SK-N-SH treated with all-trans-retinoic acid at 6 μM for 48 hours (cell line): ENCODE data around the gene LALBA.

Experiments used
- ARNTL ChIP-seq: fragments of 450-650 bp; formaldehyde crosslinking; IDR thresholded peaks from 2 replicates; pipeline ENCODE4 v1.5.0; 2020; ENCODE audit warnings: low read depth, mild to moderate bottlenecking, moderate library complexity, borderline replicate concordance
- CSDC2 ChIP-seq: fragments of 250-450 bp; sonication (Bioruptor Pico); IDR thresholded peaks from 2 replicates; pipeline ENCODE4 v1.5.0; 2020; ENCODE audit warnings: mild to moderate bottlenecking, moderate library complexity
- ISL1 ChIP-seq: fragments of 250-450 bp; sonication (Bioruptor Pico); IDR thresholded peaks from 2 replicates; pipeline ENCODE4 v2.1.2; 2022; ENCODE audit warnings: mild to moderate bottlenecking, moderate library complexity
- OSR1 ChIP-seq: fragments of 250-450 bp; sonication (Bioruptor Pico); IDR thresholded peaks from 2 replicates; pipeline ENCODE4 v1.8.0; 2022; ENCODE audit warnings: moderate library complexity, mild to moderate bottlenecking, inconsistent platforms
- POU6F1 ChIP-seq: fragments of 250-450 bp; sonication (Bioruptor Pico); IDR thresholded peaks from 2 replicates; pipeline ENCODE4 v1.8.0; 2021; ENCODE audit warnings: low read depth, mild to moderate bottlenecking, moderate library complexity, borderline replicate concordance
- PPARA ChIP-seq: fragments of 250-450 bp; sonication (Bioruptor Pico); IDR thresholded peaks from 2 replicates; pipeline ENCODE4 v1.5.0; 2020; ENCODE audit warnings: mild to moderate bottlenecking, borderline replicate concordance
- RARB ChIP-seq: fragments of 250-450 bp; sonication (Bioruptor Pico); IDR thresholded peaks from 2 replicates; pipeline ENCODE4 v1.8.0; 2021; ENCODE audit warnings: mild to moderate bottlenecking, moderate library complexity
- TCF4 ChIP-seq: fragments of 250-450 bp; sonication (Bioruptor Pico); IDR thresholded peaks from 2 replicates; pipeline ENCODE4 v1.8.0; 2021; ENCODE audit warnings: mild to moderate bottlenecking, moderate library complexity, borderline replicate concordance
- ZC3H10 ChIP-seq: fragments of 250-450 bp; sonication (Bioruptor Pico); IDR thresholded peaks from 2 replicates; pipeline ENCODE4 v1.5.1; 2021; ENCODE audit warnings: mild to moderate bottlenecking, moderate library complexity
- ZFP30 ChIP-seq: fragments of 450-650 bp; formaldehyde crosslinking; IDR thresholded peaks from 2 replicates; pipeline ENCODE4 v1.5.0; 2022; ENCODE audit warnings: mild to moderate bottlenecking, moderate library complexity
- TF ChIP-seq, protein P1 (sequence below): fragments of 250-450 bp; sonication (Bioruptor Pico); IDR thresholded peaks from 2 replicates; pipeline ENCODE4 v1.5.1; 2020; ENCODE audit warnings: low read depth, mild to moderate bottlenecking, moderate library complexity
- TF ChIP-seq, protein P2 (sequence below): fragments of 250-450 bp; sonication (Bioruptor Pico); IDR thresholded peaks from 2 replicates; pipeline ENCODE4 v1.8.0; 2020; ENCODE audit warnings: mild to moderate bottlenecking, moderate library complexity, borderline replicate concordance

DNA sequence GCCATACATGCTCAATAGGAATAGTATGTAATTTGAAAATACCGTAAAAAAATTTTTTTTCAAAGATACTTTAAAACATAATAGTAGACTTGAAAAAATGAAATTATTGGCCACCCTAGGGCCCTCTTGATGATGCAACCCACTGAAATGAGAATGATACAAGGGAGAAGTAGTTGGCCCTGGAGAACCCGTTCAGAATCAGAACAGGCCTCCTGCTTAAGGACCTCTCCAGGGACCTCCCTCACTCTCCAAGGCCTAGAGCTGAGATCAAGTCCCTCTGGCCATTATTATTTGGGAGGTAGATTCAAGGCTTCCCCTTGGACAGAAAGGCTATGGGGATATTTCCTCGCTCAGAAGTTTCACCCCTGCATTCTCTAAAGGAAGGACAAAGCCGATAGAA is 11.9 kb downstream of the LALBA start:
- no peak for TF ChIP-seq OSR1 (CRISPR knock-in tag)
- no peak for TF ChIP-seq POU6F1 (CRISPR knock-in tag)
- no peak for TF ChIP-seq ISL1
- no peak for TF ChIP-seq RARB
- TF ChIP-seq, protein P1, sequence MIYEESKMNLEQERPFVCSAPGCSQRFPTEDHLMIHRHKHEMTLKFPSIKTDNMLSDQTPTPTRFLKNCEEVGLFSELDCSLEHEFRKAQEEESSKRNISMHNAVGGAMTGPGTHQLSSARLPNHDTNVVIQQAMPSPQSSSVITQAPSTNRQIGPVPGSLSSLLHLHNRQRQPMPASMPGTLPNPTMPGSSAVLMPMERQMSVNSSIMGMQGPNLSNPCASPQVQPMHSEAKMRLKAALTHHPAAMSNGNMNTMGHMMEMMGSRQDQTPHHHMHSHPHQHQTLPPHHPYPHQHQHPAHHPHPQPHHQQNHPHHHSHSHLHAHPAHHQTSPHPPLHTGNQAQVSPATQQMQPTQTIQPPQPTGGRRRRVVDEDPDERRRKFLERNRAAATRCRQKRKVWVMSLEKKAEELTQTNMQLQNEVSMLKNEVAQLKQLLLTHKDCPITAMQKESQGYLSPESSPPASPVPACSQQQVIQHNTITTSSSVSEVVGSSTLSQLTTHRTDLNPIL (CRISPR knock-in tag): no peak
- no peak for TF ChIP-seq ZC3H10 (CRISPR knock-in tag)
- no peak for TF ChIP-seq ARNTL (CRISPR knock-in tag)
- no peak for TF ChIP-seq ZFP30 (CRISPR knock-in tag)
- no peak for TF ChIP-seq CSDC2 (CRISPR knock-in tag)
- TF ChIP-seq, protein P2, sequence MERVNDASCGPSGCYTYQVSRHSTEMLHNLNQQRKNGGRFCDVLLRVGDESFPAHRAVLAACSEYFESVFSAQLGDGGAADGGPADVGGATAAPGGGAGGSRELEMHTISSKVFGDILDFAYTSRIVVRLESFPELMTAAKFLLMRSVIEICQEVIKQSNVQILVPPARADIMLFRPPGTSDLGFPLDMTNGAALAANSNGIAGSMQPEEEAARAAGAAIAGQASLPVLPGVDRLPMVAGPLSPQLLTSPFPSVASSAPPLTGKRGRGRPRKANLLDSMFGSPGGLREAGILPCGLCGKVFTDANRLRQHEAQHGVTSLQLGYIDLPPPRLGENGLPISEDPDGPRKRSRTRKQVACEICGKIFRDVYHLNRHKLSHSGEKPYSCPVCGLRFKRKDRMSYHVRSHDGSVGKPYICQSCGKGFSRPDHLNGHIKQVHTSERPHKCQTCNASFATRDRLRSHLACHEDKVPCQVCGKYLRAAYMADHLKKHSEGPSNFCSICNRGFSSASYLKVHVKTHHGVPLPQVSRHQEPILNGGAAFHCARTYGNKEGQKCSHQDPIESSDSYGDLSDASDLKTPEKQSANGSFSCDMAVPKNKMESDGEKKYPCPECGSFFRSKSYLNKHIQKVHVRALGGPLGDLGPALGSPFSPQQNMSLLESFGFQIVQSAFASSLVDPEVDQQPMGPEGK (CRISPR knock-in tag): no peak
- TF ChIP-seq PPARA (CRISPR knock-in tag): no peak
- TF ChIP-seq TCF4: no peak
